Stimulated activated CD8-positive, alpha-beta memory T cell treated with anti-CD3 and anti-CD28 coated beads, Interleukin-12 subunit alpha, Interleukin-12 subunit beta, amount 100 ng/mL, for 1 hour (primary cell): ENCODE data around the gene BLTP1.

Experiments used
- DNase-seq: peaks from one replicate; pipeline ENCODE4 v3.0.0-alpha.2; 2020; ENCODE audit warnings: low read depth

Gene BLTP1

GRCh38 chr4:122167369-122167768 is 15.2 kb downstream of the BLTP1 start:
- no peak for DNase-seq

- no peak for DNase-seq
Measured at GRCh38 chr4:122170775-122171174, 18.6 kb downstream of the BLTP1 start.

GRCh38 chr4:122171323-122171722 is 19.2 kb downstream of the BLTP1 start:
- DNase-seq = no peak

- DNase-seq = no peak
Measured at GRCh38 chr4:122172266-122172665, 20.1 kb downstream of the BLTP1 start.

- no peak for DNase-seq
Measured at GRCh38 chr4:122178961-122179360, 26.8 kb downstream of the BLTP1 start.

GRCh38 chr4:122195718-122196117 is 43.6 kb downstream of the BLTP1 start:
- DNase-seq = no peak
